Activated CD8-positive, alpha-beta memory T cell treated with anti-CD3 and anti-CD28 coated beads, Interleukin-2, amount 50 U/mL, for 48 hours (primary cell): ENCODE data around the gene ASCC1.

Source experiments
- DNase-seq: peaks from one replicate; pipeline ENCODE4 v3.0.0-alpha.2; 2020

Gene ASCC1

DNA sequence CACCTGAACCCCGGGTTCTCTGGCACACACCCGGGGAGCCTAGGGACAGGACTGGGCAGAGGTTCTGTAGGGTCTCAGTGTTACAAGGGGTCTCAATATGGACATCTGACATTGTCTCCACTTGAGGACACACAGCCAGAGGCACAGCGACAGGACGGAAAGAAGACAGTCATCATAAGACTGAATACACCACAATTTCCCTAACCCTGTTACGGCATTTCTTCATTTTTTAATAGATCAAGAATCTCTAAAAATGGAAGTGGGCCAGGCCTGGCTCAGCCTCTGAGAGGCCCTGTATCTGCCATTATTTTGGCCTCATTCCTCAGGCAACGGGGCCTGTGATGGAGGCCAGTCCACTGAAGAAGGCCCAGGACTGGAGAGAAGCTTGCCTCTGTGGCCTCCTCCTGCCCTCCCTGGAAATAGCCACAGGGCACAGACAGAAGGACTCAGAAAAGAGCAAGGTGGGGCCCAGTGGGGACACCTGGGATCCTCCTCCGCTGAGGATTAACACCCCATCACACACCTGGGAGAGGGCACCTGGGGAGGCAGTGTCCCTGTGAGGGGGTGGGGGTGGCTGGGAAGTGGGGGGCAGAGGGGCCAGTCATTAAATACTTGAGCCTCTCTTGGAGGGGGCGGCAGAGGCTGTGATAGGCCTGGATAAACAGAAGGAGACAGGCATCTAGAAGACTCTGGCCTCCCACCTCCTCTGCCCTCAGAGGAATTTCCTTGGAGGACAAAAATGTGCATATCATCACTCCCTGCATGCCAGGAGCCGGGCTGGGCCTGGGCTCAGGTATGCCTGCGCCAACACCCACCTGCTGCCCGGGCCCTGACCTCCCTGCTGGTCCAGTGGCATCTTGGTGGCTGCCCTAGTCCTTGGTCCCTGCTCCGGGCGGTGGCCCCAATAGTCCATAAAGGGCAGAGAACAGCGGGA lies 135.8 kb downstream of the ASCC1 start:
- no peak for DNase-seq

DNA sequence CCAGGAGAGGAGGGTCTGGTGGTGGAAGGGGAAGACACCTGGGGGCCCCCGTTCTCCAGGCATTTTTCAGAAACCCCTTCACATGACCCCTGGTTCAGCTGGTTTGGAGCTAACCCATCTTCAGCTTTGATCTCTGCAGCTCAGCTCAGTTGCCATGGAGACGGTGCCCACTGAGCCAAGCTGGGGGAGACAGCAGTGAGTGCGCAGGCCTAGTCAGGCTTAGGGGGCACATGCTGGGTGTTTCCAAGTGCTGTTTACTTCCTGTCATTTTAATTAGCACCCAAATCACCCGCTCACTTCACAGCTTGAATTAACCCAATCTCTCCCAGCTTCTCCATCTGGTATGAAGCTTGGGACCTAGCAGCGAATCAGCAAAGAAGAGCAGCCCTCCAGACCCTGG lies 136.7 kb downstream of the ASCC1 start:
- no peak for DNase-seq

DNA sequence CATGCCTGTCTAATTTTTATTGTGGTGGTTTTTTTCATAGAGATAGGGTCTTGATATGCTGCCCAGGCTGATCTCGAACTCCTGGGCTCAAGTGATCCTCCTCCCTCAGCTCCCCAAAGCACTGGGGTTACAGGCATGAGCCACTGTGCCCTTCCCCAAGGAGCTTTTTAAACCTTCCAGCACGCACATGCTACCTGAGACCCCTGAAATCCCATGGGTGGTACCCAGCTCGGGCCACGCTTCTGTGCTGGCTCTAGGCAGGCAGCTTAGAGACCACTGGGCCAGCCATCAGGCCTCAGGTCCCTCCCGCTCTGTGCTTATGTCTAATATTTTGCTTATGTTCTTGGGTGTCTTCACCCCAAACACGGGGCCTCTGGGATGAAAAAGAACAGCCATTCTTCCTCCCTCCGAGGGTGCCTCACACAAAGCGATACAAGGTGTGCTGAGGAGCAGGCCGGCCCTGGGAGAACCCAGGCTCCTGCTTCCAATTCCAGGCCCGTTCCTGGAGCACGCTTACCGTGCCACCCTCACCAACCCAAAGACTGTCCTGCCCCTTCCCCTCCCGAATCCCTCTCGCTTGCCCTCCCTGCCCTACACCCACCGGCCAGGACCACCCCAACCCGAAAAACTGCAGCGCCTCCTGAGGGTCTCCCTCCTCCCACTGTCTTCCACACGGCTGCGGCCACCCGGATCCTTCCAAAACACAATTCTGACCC lies 138.6 kb downstream of the ASCC1 start:
- no peak for DNase-seq

DNA sequence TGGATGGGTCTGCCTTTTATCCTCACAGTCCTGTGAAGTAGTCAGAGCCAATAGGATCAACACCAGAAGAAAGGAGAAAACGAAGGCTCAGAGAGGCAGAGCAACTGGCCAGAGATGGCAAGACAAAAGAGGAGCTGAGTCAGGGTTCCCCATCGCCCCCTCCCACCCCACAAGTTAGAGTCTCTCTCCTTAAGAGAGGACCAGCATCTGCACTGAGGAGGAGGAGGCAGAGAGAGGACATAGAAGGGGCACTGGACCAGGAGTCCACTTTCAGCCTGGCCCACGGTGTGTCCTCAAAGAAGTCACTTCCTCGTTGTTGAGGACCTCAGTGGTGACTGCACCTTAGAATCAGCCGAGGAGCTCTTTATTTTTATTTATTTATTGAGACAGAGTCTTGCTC lies 139.3 kb downstream of the ASCC1 start:
- DNase-seq = no peak

GRCh38 chr10:72075376-72076115 lies 140.5 kb downstream of the ASCC1 start:
- no peak for DNase-seq

DNA sequence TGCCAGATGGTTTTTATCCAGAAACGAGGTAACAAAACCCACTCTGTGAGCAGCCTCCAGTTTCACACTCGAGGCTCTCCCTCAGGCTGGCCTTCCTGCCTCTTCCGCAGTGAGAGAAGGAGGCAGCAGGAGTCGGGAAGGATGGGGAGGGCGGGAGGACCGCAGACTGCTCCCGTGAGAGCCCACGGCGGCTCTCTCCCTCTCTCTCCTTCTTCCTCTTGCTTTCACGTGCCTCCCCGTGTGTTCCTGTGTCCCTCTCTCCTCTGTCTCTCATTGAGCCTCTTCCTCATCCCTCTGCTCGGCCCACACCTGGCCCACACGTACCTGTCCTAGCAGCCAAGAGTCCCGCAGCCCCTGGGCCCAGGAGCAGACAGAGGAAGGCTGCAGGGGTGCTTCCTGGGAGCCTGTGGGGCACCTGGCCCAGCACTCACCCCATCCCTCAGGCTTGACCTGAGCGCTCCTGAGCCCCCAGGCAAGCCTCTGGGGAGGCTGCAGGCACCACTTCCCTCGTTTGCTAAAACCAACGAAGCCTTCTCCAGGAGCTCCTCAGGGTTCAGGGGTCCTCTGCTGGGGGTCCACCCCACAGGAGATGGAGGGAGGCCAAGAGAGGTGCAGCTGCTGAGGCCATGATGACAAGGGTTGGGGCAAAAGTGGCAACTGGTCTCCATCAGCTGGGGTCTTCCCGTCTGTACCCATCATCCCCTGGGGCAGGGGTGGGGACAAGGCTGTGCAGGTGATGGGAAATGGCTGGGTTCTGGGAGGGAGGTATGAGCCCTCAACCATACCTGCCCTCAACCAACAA lies 141.3 kb downstream of the ASCC1 start:
- no peak for DNase-seq

DNA sequence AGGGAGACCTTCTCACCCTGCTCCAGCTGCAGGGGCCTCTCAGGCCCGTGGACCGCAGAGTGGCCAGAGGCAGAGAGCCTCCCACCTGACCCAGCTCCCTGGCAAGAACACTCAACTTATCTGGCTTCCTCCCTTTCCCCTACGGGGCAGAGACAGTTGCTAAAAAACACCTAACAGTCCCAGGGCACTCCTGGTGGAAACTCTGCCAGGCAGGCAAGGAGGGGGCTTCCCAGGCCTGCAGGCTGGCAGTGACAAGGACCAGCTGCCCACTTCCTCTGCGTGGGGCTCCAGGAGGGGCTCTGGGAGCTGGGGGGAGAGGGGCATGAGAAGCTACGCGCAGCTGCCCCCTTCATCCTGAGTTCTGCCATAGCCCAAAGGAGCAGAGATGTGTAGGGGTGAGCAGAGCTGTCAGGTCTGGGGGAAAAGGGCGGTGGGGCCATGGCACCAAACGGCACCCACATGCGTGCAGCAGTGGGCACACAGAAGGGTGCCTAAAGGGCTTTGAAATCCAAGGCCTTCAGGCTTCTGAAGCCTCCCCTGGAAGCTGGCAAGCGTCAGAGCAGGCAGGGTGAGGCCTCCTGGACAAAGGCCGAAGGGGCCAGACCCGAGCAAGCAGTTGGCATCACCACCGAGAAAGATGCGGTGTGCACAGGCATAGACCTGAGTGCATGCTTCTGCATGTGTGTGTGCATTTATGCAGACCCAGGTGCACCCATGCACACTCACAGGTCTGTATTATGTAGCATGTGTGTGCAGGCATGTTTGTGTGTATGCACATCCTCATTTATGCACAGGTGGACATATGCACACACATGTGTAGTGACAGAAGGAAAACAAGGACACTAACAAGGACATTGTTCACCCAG lies 142.1 kb downstream of the ASCC1 start:
- DNase-seq = no peak

DNA sequence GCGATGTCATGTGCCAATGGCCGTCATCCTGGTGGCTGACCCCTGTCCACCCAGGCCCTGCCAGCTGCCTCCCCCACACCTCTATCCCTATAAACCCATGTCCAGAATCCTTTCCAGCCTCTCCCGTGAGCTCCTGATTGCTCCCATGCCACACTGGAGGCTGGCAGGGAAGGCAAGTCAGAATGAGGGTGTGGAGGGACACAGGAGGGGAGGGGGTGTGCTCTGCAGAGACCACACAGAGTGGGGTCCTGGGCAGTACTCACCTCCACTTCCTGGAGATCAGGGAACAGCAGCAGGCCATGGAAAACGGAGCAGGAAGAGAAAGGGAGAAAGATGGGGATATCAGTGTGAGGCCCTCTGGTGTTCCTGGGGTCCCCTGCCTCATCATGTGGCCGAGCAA lies 143.4 kb downstream of the ASCC1 start:
- DNase-seq = no peak

- no peak for DNase-seq
Measured at GRCh38 chr10:72072046-72072445, 144.0 kb downstream of the ASCC1 start.

GRCh38 chr10:72069751-72070526 lies 146.1 kb downstream of the ASCC1 start:
- no peak for DNase-seq

DNA sequence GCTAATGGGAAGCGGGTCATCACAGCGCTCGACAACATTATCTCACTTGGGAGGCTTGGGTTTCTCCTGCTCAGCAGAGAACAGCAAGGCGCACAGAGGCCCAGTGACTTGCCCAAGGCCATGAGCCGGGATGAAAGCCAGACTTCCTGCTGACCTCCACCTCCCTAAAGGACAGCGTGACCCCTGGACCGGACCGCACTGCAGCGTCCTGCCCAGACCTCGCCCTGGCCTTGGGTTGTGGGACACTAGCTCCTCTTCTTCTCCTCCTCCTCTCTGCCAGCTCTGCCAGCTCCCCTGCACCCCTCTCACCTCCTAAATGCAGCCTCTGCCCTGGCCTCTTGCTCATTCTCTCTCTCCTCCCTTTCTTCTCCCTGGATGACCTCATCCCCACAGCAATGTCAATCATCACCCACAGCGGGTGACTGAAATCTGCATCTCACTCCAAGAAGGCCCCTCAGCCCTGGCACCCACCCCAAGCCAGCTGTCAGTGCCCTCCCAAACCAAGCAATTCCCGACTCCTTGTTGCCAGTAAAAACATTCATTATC lies 147.1 kb downstream of the ASCC1 start:
- DNase-seq = no peak

DNA sequence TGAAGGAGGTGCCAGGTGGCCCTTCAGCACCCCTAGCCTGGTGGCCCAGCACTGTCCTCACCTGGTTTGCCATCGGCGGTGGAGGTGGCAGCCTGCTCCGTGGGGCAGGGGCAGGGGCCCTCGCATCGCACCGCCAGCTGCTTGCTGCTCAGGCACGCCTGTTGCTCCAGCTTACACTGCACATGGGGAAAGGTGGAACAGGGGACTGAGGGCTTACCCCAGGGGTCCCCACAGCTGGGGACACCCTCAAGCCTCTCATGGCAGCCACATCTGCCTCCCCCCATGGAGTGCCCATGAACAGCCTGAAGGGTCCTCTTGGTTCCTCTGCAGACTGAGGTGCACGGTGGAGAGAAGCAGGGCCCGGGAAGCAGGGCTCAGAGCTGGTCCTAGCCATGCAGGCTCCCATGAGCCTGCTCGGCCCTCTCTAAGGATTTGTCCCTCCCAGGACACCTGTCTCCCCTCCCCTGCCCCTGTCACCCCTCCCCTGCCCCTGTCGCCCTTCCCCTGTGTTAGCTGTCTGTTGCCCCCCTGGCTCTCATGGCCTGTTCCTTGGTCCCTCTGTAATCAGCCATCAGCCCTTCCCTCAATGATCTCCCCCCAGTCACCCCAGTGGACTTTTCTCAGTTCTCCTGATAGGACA lies 147.8 kb downstream of the ASCC1 start:
- no peak for DNase-seq

- DNase-seq = no peak
Measured at GRCh38 chr10:72067463-72068125, 148.5 kb downstream of the ASCC1 start.

GRCh38 chr10:72066318-72067284 lies 149.5 kb downstream of the ASCC1 start:
- DNase-seq = no peak

DNA sequence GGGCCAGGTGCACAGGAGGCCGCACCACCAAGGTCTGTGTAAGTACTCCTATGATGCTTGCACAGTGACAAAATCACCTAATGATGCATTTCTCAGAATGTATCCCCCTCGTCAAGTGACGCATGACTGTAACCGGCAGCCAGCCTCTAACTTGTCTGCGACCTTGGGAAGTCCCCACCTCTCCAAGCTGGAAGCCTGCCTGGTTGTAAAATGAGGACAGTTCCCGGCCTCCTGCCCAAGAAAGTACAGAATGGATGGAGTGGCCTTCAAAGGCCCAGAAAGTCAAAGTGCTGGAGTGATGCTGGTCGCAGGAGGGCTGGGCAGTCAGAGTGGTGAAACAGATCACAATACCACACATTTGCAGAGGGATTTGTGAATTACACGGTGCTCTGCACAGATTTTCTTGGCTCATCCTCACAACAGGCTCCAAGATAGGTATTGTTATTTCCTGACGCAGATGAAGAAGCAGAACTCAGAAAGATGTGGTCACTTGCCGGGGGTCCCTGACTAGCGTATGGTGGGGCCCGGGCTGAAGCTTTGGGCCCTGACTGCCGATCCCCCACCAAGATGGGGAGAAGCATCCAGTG lies 150.5 kb downstream of the ASCC1 start:
- no peak for DNase-seq

DNA sequence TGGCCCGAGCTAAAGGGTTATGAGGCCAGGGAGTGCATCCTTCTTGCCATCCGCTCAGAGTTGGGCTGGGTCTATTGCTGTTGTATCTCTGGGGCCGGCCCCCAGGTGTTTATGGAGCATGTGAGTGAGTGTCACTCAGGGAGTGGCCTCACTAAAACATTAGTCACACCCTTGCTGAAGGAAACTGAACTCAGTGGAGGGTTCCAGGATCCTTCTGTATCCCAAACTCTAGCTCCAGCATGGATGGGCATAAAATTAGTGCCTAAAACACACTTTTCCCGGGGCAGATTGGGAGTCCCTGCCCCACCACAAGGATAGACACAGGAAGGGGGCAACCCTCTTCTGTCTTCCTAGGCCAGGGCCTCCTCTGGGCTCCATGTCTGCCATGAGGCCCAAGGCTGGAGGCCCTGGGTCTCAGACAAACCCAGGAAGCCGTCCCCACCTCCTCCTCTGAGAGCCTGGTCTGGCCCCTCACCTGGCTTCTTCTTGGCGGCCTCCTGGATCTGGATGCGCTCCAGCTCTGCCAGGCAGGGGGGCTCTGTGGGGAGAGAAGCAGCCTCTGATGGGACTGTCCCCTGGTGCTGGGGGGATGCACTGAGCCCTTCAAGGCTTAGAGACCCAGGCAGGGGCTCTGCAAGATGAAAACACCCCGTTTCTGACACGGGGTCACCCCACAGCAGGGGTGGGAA lies 152.2 kb downstream of the ASCC1 start:
- no peak for DNase-seq
